NCI-H510A treated with DMSO at 0.1 percent for 48 hours (cell line): ENCODE data around the gene STAG3.
"Not testable (repeated sequence)": the region's sequence is repeated elsewhere in the genome, so short reads cannot be mapped to it uniquely, and the experiment has no call there.

Experiments
- DNase-seq: peaks from one replicate; lab custom pipeline; 2025; lab: John Stamatoyannopoulos, UW

Gene STAG3

GRCh38 chr7:100247152-100247757 lies 69.5 kb downstream of the STAG3 start:
- DNase-seq = peak; percentile 66

- no peak for DNase-seq
These were observed 70.8 kb downstream of the STAG3 start for GRCh38 chr7:100248483-100248882.

- no peak for DNase-seq
These were observed 79.3 kb downstream of the STAG3 start for GRCh38 chr7:100257017-100257416.

GRCh38 chr7:100259984-100260383 lies 82.3 kb downstream of the STAG3 start:
- not testable (repeated sequence) for DNase-seq

- not testable (repeated sequence) for DNase-seq
These were observed 85.2 kb downstream of the STAG3 start for GRCh38 chr7:100262896-100263295.
